Measurements from ENCODE around the gene OR52B2. TPM values are rescaled to one million over a fixed set of nuclear protein-coding genes. Genes with fewer than 3 reads are reported as not detected.
"Not testable (repeated sequence)": the region's sequence is repeated elsewhere in the genome, so short reads cannot be mapped to it uniquely, and the experiment has no call there.

The OR52B2 gene
- total and polyA plus RNA-seq, 5 experiments from 2014 or later: not detected

DNA sequence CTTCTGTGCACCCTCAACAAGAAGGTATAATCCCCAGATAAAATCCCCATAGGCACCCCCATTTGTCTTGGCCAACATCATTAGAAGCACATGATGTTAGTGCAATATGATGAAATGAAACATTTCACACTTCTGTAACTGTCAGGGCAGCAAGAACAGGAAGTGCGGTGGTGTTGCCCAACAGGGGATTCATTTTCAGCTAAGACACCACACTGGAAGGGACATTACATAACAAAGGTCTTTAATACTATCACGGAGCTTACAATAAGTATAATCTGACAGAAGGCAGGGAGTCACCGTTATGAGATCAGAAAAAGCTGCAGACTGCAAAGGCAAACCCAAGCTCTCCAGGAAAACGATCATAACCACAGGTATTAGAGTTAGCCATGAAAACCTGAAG is 30.8 kb upstream of the OR52B2 start:
- Mint-ChIP-seq H3K4me3 (peak overlapping the region in 3 of 10 donors; percentile 4 to 67 (median 52)), H3K27ac (peak overlapping the region in 3 of 10 donors; percentile 30 to 78 (median 67)), H3K9me3 (no peaks in the 10 kb centered on the region), H3K4me1 (peaks cover 15 to 53% (median 33%) of the 10 kb centered on the region in 4 donors), H3K36me3 (peaks cover 0 to 10% (median 8%) of the 10 kb centered on the region in 3 donors), H3K27me3 (peaks cover 0 to 3% (median 0%) of the 10 kb centered on the region in 5 donors)
- DNase-seq (no peak), ATAC-seq (no peak)
- POLR2A ChIA-PET: no interaction called here

DNA sequence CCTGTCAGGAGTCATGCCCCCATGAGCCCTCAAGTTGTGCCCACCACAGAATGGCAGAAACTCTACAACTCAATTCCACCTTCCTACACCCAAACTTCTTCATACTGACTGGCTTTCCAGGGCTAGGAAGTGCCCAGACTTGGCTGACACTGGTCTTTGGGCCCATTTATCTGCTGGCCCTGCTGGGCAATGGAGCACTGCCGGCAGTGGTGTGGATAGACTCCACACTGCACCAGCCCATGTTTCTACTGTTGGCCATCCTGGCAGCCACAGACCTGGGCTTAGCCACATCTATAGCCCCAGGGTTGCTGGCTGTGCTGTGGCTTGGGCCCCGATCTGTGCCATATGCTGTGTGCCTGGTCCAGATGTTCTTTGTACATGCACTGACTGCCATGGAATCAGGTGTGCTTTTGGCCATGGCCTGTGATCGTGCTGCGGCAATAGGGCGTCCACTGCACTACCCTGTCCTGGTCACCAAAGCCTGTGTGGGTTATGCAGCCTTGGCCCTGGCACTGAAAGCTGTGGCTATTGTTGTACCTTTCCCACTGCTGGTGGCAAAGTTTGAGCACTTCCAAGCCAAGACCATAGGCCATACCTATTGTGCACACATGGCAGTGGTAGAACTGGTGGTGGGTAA is 29.2 kb upstream of the OR52B2 start, which contains the start of gene OR52W1:
TSS of gene OR52W1 (plus strand) at position 51 of the 637 bp plus-strand sequence. CDS start at position 51, 0 bp downstream.
- no peaks in the 10 kb centered on the region for H3K9me3 Mint-ChIP-seq
- H3K27me3 Mint-ChIP-seq: peaks cover 0 to 3% (median 0%) of the 10 kb centered on the region in 5 donors
- ATAC-seq: no peak
- peaks cover 0 to 2% (median 2%) of the 10 kb centered on the region in 3 donors for H3K36me3 Mint-ChIP-seq
- no peak within 1 kb of the TSS for H3K4me3 Mint-ChIP-seq
- DNase-seq: no peak
- POLR2A ChIA-PET: no interaction called here
- peak within 1 kb of the TSS in 1 of 10 donors; percentile 6 for H3K27ac Mint-ChIP-seq
- H3K4me1 Mint-ChIP-seq: peaks cover 12 to 43% (median 22%) of the 10 kb centered on the region in 4 donors

DNA sequence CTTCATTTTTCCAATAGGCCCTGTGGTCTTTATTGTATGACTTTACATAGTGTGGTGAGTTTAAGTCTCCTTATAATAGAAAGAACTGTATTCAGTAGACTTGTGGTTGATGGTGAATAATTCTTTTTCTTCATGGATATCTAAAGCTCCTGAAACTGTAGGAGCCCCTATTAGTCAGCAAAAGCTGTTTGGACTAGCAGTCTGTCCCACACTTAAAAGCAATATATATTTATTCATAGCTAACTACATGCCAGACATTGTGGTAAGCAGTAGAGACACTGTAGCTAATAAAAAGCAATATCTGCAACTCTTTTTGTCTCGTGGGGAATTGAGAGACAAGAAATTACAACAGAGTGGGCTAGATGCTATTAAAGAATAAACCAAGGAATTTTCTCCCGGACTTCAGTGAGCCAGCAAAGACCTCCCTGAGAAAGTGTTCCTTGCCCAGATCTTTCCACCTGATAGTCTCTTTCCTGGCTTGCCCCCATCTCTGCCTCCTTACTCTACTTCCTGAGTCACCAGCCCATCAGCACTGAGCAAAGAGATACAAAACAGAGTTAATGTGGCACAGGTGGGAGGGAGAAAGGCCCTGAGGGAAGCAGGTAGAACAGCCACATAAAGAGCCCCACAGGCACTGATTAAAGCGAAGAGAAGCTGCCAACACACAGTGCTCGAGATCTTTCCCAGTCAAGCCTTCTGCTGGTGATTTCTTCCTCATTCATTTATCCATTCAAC is 27.5 kb upstream of the OR52B2 start:
- H3K27ac Mint-ChIP-seq: peak overlapping the region in 1 of 10 donors; percentile 6
- H3K9me3 Mint-ChIP-seq: no peaks in the 10 kb centered on the region
- DNase-seq: no peak
- peaks cover 0 to 27% (median 11%) of the 10 kb centered on the region in 4 donors for H3K4me1 Mint-ChIP-seq
- H3K36me3 Mint-ChIP-seq: peaks cover 0 to 2% (median 0%) of the 10 kb centered on the region in 3 donors
- POLR2A ChIA-PET: no interaction called here
- peaks cover 0 to 3% (median 0%) of the 10 kb centered on the region in 5 donors for H3K27me3 Mint-ChIP-seq
- ATAC-seq: no peak
- H3K4me3 Mint-ChIP-seq: no peak overlapping the region

DNA sequence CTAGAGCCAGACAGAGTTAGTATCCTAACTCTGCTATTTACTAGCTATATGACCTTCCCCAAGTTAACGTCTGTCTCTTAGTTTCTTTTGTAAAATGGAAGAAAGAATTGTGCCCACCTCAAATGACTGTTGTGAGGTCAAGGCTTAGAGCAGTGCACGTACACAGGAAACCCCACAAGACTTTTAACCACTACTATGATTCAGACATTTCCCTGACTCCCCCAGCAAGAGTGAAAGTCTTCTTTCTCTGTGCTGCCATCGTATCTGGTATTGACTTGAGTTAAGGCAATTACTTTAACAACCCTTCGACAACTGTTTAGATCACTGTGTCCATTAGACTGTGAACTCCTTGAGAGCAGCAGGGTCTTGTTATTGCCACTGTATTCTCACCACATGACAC is 26.3 kb upstream of the OR52B2 start:
- Mint-ChIP-seq H3K9me3 (peaks cover 0 to 2% (median 0%) of the 10 kb centered on the region in 9 donors), H3K27me3 (peaks cover 0 to 3% (median 0%) of the 10 kb centered on the region in 5 donors), H3K27ac (peak overlapping the region in 3 of 10 donors; percentile 17 to 63 (median 23)), H3K36me3 (no peaks in the 10 kb centered on the region), H3K4me3 (peak overlapping the region in 1 of 10 donors; percentile 9), H3K4me1 (peaks cover 0 to 20% (median 8%) of the 10 kb centered on the region in 4 donors)
- ATAC-seq (no peak), DNase-seq (no peak)
- POLR2A ChIA-PET: no interaction called here

DNA sequence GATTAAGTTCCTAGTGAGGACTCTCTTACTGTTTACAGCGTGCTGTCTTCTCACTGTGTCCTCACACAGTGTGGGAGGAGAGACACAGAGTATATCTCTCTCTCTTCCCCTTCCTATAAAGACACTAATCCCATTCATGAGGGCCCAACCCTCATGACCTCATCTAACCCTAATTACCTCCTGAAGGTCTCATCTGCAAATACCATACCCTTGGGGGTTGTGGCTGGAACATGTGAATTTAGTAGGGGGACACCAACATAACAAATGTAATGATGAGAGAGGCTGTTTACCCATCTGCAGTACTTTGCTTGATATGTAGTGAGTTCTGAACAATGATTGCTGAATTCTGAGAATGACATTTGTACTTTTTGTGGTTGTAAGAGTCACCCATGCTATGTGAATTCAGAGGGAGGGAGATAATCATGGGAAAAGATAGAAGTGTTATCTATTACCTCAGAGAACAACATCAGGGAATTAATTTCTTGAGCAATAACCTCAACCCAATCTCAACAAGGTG is 24.0 kb upstream of the OR52B2 start:
- Mint-ChIP-seq H3K9me3 (peaks cover 0 to 3% (median 0%) of the 10 kb centered on the region in 9 donors), H3K36me3 (no peaks in the 10 kb centered on the region), H3K4me1 (peaks cover 0 to 8% (median 5%) of the 10 kb centered on the region in 4 donors), H3K27ac (no peak overlapping the region), H3K4me3 (no peak overlapping the region), H3K27me3 (peaks cover 0 to 1% (median 0%) of the 10 kb centered on the region in 5 donors)
- ATAC-seq (no peak), DNase-seq (no peak)
- POLR2A ChIA-PET: no interaction called here

DNA sequence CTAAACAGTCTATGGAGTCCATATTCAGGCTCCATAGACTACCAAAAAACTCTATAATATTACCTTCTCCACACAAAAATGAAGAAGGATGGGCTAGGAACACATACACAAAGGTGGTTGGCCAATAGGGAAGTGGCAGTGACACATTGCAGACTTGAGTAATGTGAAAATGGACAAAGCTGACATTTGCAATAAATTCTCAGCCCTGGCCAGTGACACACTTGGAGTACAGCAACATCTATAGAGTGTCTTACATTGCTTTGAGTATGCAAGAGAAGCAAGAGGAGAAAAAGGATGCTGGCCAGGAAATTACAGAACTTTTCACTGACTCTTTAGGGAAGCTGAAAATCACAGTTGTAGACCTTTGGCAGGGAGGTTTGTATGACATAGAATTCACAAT is 21.6 kb upstream of the OR52B2 start:
- Mint-ChIP-seq H3K36me3 (no peaks in the 10 kb centered on the region), H3K9me3 (peaks cover 0 to 3% (median 0%) of the 10 kb centered on the region in 9 donors), H3K4me3 (no peak overlapping the region), H3K27me3 (no peaks in the 10 kb centered on the region), H3K4me1 (peaks cover 0 to 8% (median 5%) of the 10 kb centered on the region in 4 donors), H3K27ac (no peak overlapping the region)
- POLR2A ChIA-PET: no interaction called here
- no peak for ATAC-seq
- DNase-seq: no peak

DNA sequence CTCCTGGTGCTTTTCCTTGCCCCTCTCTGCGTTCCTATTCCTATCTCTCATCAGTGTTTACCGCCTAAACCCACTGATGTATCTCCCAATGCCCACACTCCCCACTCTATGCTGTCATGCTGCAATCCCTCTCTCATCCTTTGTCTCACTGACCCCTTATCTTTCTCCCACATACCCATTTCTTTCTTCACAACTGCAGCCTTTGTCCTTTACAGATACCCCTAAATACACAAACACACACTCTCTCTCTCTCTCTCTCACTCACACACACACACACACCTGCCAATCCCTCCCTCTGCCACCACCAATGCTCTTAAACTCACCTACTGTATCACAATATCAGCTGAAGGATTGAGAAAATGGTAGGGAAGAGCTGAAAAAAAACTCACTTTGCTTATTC is 5.3 kb upstream of the OR52B2 start:
- Mint-ChIP-seq H3K4me3 (no peak overlapping the region), H3K4me1 (peaks cover 0 to 6% (median 3%) of the 10 kb centered on the region in 4 donors), H3K27me3 (peaks cover 4 to 19% (median 10%) of the 10 kb centered on the region in 5 donors), H3K9me3 (peaks cover 0 to 11% (median 2%) of the 10 kb centered on the region in 9 donors), H3K27ac (no peak overlapping the region), H3K36me3 (peaks cover 0 to 10% (median 7%) of the 10 kb centered on the region in 3 donors)
- POLR2A ChIA-PET: no interaction called here
- DNase-seq (no peak), ATAC-seq (no peak)

DNA sequence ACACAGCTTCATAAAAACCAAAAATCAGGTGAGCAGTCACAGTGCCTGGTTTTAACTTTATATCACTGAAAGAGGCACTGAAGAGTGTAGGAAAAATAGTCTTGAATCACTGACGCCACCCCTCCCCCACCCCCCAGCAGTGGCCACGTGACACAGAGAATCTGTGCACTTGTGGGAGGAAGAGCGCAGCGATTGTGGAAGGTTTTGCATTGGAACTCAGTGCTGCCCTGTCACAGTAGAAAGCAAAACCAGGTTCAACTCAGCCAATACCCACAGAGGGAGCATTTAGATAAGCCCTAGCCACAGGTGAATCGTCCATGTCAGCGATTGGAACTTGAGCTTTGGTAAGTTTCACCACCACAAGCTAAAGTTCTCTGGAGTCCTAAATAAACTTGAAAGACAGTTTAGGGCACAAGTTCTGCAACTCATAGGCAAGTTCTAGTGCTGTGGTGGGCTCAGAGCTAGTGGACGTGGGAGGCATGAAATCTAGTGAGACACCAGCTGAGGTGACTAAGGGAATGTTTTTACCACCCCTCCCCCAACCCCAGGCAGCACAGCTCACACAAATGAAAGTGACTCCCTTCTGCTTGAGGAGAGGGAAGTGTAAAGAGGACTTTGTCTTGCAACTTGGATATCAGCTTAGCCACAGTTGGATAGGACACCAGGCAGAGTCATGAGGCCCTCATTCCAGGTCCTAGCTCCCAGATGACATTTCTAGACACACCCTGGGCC is 13.3 kb downstream of the OR52B2 start:
- Mint-ChIP-seq H3K4me3 (no peak overlapping the region), H3K4me1 (no peaks in the 10 kb centered on the region), H3K9me3 (no peaks in the 10 kb centered on the region), H3K27me3 (peaks cover 0 to 18% (median 7%) of the 10 kb centered on the region in 5 donors), H3K36me3 (peaks cover 0 to 1% (median 0%) of the 10 kb centered on the region in 3 donors), H3K27ac (no peak overlapping the region)
- ATAC-seq (no peak), DNase-seq (no peak)
- POLR2A ChIA-PET: no interaction called here

DNA sequence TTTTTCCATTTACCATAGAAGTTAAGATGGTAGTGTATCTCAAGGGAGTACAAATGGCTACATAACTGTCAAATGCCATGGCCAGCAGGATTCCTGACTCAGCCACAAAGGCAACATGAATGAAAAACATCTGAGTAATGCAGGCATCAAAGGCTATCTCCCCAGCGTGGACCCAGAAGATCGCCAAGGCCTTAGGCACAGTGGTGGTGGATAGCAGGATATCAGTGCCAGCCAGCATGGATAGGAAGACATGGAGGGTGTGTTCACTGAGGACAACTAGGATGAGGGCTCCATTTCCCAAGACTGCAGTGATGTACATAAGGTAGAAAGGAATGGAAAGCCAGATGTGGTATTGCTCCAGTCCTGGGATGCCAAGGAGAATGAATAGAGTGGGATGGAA is 18.0 kb downstream of the OR52B2 start:
- peaks cover 0 to 4% (median 2%) of the 10 kb centered on the region in 3 donors for H3K36me3 Mint-ChIP-seq
- POLR2A ChIA-PET: no interaction called here
- H3K4me3 Mint-ChIP-seq: no peak overlapping the region
- no peak for ATAC-seq
- H3K9me3 Mint-ChIP-seq: peaks cover 0 to 13% (median 3%) of the 10 kb centered on the region in 9 donors
- DNase-seq: no peak
- no peak overlapping the region for H3K27ac Mint-ChIP-seq
- H3K27me3 Mint-ChIP-seq: peaks cover 2 to 17% (median 2%) of the 10 kb centered on the region in 5 donors
- no peaks in the 10 kb centered on the region for H3K4me1 Mint-ChIP-seq

DNA sequence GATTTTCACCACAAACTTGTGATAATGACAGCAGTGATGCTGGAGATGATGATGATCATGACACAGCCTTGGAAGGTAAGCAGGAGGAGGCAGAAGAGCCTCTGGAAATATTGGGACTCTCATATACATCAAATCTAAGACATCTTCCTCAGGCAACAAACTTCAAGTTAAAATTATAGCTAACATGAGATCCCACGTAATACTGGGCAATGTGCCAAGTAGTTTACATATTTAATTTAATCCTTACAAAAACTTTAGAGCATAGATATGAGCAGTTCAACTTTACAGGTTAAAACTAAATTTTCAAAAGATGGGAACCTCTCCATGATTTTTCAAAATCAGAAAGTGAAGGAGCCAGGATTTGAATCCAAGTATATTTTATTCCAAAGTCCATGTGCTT is 19.0 kb downstream of the OR52B2 start:
- Mint-ChIP-seq H3K4me1 (no peaks in the 10 kb centered on the region), H3K4me3 (no peak overlapping the region), H3K9me3 (peaks cover 0 to 13% (median 3%) of the 10 kb centered on the region in 9 donors), H3K27ac (no peak overlapping the region), H3K27me3 (peaks cover 2 to 13% (median 2%) of the 10 kb centered on the region in 5 donors), H3K36me3 (peaks cover 0 to 4% (median 2%) of the 10 kb centered on the region in 3 donors)
- POLR2A ChIA-PET: no interaction called here
- DNase-seq (no peak), ATAC-seq (no peak)

DNA sequence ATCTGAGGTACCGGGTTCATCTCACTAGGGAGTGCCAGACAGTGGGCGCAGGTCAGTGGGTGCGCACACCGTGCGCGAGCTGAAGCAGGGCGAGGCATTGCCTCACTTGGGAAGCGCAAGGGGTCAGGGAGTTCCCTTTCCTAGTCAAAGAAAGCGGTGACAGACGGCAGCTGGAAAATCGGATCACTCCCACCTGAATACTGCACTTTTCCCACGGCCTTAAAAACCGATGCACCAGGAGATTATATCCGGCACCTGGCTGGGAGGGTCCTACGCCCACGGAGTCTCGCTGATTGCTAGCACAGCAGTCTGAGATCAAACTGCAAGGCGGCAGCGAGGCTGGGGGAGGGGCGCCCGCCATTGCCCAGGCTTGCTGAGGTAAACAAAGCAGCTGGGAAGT is 26.4 kb downstream of the OR52B2 start:
- ATAC-seq, H3K36me3 Mint-ChIP-seq, DNase-seq, H3K4me1 Mint-ChIP-seq, H3K4me3 Mint-ChIP-seq, H3K27ac Mint-ChIP-seq, POLR2A ChIA-PET: not testable (repeated sequence)
- peaks cover 3 to 13% (median 6%) of the 10 kb centered on the region in 5 donors for H3K27me3 Mint-ChIP-seq
- peaks cover 0 to 13% (median 0%) of the 10 kb centered on the region in 9 donors for H3K9me3 Mint-ChIP-seq

DNA sequence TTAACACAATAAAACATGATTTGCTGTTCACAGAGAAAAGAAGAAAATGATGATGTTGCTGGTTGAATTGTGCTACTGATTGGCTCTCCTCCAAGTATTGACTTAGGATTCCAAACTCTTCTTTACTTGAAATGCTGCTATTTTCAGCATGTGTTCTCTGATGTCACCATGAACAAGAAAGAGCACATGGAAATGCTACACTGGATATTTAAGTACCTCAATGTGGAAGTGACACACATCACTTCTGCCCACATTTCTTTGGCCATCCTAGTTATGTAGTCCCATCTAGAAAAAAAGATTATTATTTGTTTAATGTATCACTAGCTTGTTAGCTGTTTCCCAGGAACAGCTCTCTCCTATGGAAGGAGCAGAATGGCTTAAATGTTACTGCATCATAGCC is 27.2 kb downstream of the OR52B2 start:
- Mint-ChIP-seq H3K9me3 (peaks cover 0 to 10% (median 0%) of the 10 kb centered on the region in 9 donors), H3K4me1 (no peaks in the 10 kb centered on the region), H3K27me3 (peaks cover 6 to 21% (median 8%) of the 10 kb centered on the region in 5 donors), H3K4me3 (no peak overlapping the region), H3K36me3 (peaks cover 0 to 6% (median 0%) of the 10 kb centered on the region in 3 donors), H3K27ac (no peak overlapping the region)
- no peak for ATAC-seq
- no peak for DNase-seq
- POLR2A ChIA-PET: no interaction called here
